H1 (cell line): Measurements from ENCODE around the gene MRPS14. TPM values are rescaled to one million over a fixed set of nuclear protein-coding genes. Genes with fewer than 3 reads are reported as not detected.

Experiments
- CTCF ChIA-PET: fragments of 300-600 bp; sonication (Branson Sonifier 250); formaldehyde crosslinking; loops from one replicate; lab custom pipeline; 2021; ENCODE audit not compliant: partially characterized antibody; lab: Charles Lee
- POLR2A ChIA-PET: fragments of 300-600 bp; sonication (Branson Sonifier 250); formaldehyde crosslinking; loops from one replicate; lab custom pipeline; 2021; ENCODE audit warnings: inconsistent platforms; ENCODE audit not compliant: partially characterized antibody; lab: Charles Lee
- DNase-seq, 2 experiments: peaks; one replicate each; pipeline versions ENCODE4 v3.0.0 to v3.0.0-alpha.2; 2010 to 2022; ENCODE audit warnings: low spot score in 2 of 2, low read depth in 1 of 2, mixed read lengths in 1 of 2
- FAIRE-seq: peaks from 2 replicates; lab custom pipeline; 2011; peaks lifted over from hg19 to GRCh38; lab: Jason Lieb, UNC
- H2AFZ ChIP-seq: 2 replicates; pipeline ENCODE4 v1.8.1; 2012; ENCODE audit warnings: low read length, inconsistent platforms
- H2AK5ac ChIP-seq: 2 replicates; pipeline ENCODE4 v1.6.1; 2013; ENCODE audit warnings: low read depth, low read length
- H2BK120ac ChIP-seq: replicated peaks from 2 replicates; pipeline ENCODE3; 2013; ENCODE audit warnings: low read depth, low read length, inconsistent platforms
- H2BK12ac ChIP-seq: 2 replicates; pipeline ENCODE4 v1.6.1; 2013; ENCODE audit warnings: low read depth, low read length
- H2BK15ac ChIP-seq: 2 replicates; pipeline ENCODE4 v1.6.1; 2013; ENCODE audit warnings: low read length
- H2BK20ac ChIP-seq: 2 replicates; pipeline ENCODE4 v1.6.1; 2013; ENCODE audit warnings: low read length
- H2BK5ac ChIP-seq: 2 replicates; pipeline ENCODE4 v1.6.1; 2013; ENCODE audit warnings: low read depth, low read length
- H3K14ac ChIP-seq: 2 replicates; pipeline ENCODE4 v1.6.1; 2013; ENCODE audit warnings: inconsistent platforms; ENCODE audit not compliant: insufficient read length
- H3K18ac ChIP-seq: 2 replicates; pipeline ENCODE4 v1.6.1; 2013; ENCODE audit warnings: low read length; ENCODE audit errors: extremely low read depth
- H3K23ac ChIP-seq: 2 replicates; pipeline ENCODE4 v1.6.1; 2013; ENCODE audit warnings: inconsistent platforms; ENCODE audit not compliant: insufficient read length
- H3K23me2 ChIP-seq: 2 replicates; pipeline ENCODE4 v1.6.1; 2013; ENCODE audit warnings: low read depth, low read length
- H3K27ac ChIP-seq: 2 replicates; pipeline ENCODE4 v1.6.1; 2011; ENCODE audit warnings: low read depth, low read length, inconsistent platforms
- H3K27me3 ChIP-seq, 4 experiments: replicated peaks in 1 of 4; 1 replicate in 1 of 4; 2 replicates in 3 of 4; pipeline versions ENCODE4 v1.6.1 to v1.8.1; 2011 to 2013; ENCODE audit warnings: low read length in 3 of 4, mild to moderate bottlenecking in 3 of 4, inconsistent platforms in 2 of 4, mixed read lengths in 2 of 4, moderate library complexity in 1 of 4; ENCODE audit not compliant: control insufficient read depth in 3 of 4, insufficient read depth in 3 of 4; ENCODE audit errors: extremely low read depth in 1 of 4
- H3K36me3 ChIP-seq, 4 experiments: 2 replicates each; pipeline versions ENCODE4 v1.6.1 to v1.8.1; 2011 to 2013; ENCODE audit warnings: mild to moderate bottlenecking in 4 of 4, low read length in 3 of 4, moderate library complexity in 2 of 4, control low read depth in 1 of 4, inconsistent platforms in 1 of 4; ENCODE audit not compliant: insufficient read depth in 4 of 4, control insufficient read depth in 2 of 4
- H3K4ac ChIP-seq: replicated peaks from 2 replicates; pipeline ENCODE3; 2013; ENCODE audit warnings: low read length, low read depth, mixed read lengths, inconsistent platforms; ENCODE audit not compliant: insufficient read length
- H3K4me1 ChIP-seq, 4 experiments: replicated peaks in 1 of 4; 1 replicate in 1 of 4; 2 replicates in 3 of 4; pipeline versions ENCODE4 v1.6.1 to v1.8.1; 2011 to 2013; ENCODE audit warnings: low read length in 3 of 4, inconsistent platforms in 2 of 4, mixed read lengths in 1 of 4; ENCODE audit not compliant: insufficient read depth in 4 of 4, control insufficient read depth in 3 of 4
- H3K4me2 ChIP-seq, 2 experiments: 2 replicates each; pipeline versions ENCODE4 v1.6.1 to v1.8.1; 2011 to 2013; ENCODE audit warnings: low read depth in 2 of 2, low read length in 2 of 2, control low read depth in 1 of 2, inconsistent platforms in 1 of 2, mild to moderate bottlenecking in 1 of 2; ENCODE audit not compliant: insufficient read depth in 1 of 2
- H3K4me3 ChIP-seq, 4 experiments: fragments of 200-600, 300-600 bp in 1 of 4; sonication (generic), shearing (Covaris generic), sonication (Bioruptor Twin) in 1 of 4; 2 replicates each; pipeline versions ENCODE4 v1.5.1 to v1.8.1; 2011 to 2016; ENCODE audit warnings: low read length in 4 of 4, low read depth in 3 of 4, control low read depth in 2 of 4, inconsistent platforms in 2 of 4, mild to moderate bottlenecking in 2 of 4, mixed read lengths in 1 of 4, moderate library complexity in 1 of 4; ENCODE audit not compliant: insufficient read depth in 2 of 4; ENCODE audit errors: extremely low read depth in 1 of 4
- H3K56ac ChIP-seq: replicated peaks from 2 replicates; pipeline ENCODE3; 2013; ENCODE audit warnings: low read depth, mild to moderate bottlenecking, mixed read lengths, low read length, inconsistent platforms; ENCODE audit not compliant: insufficient read length
- H3K79me1 ChIP-seq: 2 replicates; pipeline ENCODE4 v1.6.1; 2013; ENCODE audit warnings: low read depth, low read length, control low read depth
- H3K79me2 ChIP-seq, 2 experiments: 2 replicates each; pipeline versions ENCODE4 v1.6.1 to v1.8.1; 2012 to 2013; ENCODE audit warnings: low read length in 2 of 2, mild to moderate bottlenecking in 2 of 2, inconsistent platforms in 1 of 2; ENCODE audit not compliant: insufficient read depth in 2 of 2, control insufficient read depth in 1 of 2
- H3K9ac ChIP-seq, 4 experiments: replicated peaks in 1 of 4; 1 replicate in 1 of 4; 2 replicates in 3 of 4; pipeline versions ENCODE4 v1.6.1 to v1.8.1; 2011 to 2013; ENCODE audit warnings: low read depth in 3 of 4, low read length in 3 of 4, control low read depth in 2 of 4, mild to moderate bottlenecking in 2 of 4, moderate library complexity in 2 of 4, inconsistent platforms in 1 of 4; ENCODE audit errors: extremely low read depth in 1 of 4
- H3K9me3 ChIP-seq, 2 experiments: 2 replicates each; pipeline versions ENCODE4 v1.6.1 to v1.8.1; 2012 to 2013; ENCODE audit warnings: mild to moderate bottlenecking in 2 of 2, moderate library complexity in 2 of 2, control low read depth in 1 of 2, inconsistent platforms in 1 of 2, low read depth in 1 of 2, low read length in 1 of 2, mixed read lengths in 1 of 2; ENCODE audit not compliant: insufficient read depth in 2 of 2
- H4K20me1 ChIP-seq, 2 experiments: replicated peaks in 1 of 2; 2 replicates each; pipeline versions ENCODE3 to v1.8.1; 2011 to 2013; ENCODE audit warnings: inconsistent platforms in 2 of 2, low read length in 2 of 2, mild to moderate bottlenecking in 1 of 2; ENCODE audit not compliant: insufficient read depth in 2 of 2, control insufficient read depth in 1 of 2
- H4K5ac ChIP-seq: 2 replicates; pipeline ENCODE4 v1.6.1; 2013; ENCODE audit warnings: low read length, low read depth, mixed read lengths, inconsistent platforms; ENCODE audit not compliant: insufficient read length
- H4K8ac ChIP-seq: 2 replicates; pipeline ENCODE4 v1.8.0; 2013; ENCODE audit warnings: mild to moderate bottlenecking, moderate library complexity, low read length, inconsistent platforms; ENCODE audit not compliant: insufficient read depth; ENCODE audit errors: extremely low read depth
- H4K91ac ChIP-seq: replicated peaks from 2 replicates; pipeline ENCODE3; 2013; ENCODE audit warnings: low read length, mixed read lengths, inconsistent platforms; ENCODE audit not compliant: insufficient read length
- BRCA1 ChIP-seq: IDR thresholded peaks from 2 replicates; pipeline ENCODE4 v1.6.1; 2012; ENCODE audit warnings: low read depth, low read length, improper control_type of control experiment
- CHD2 ChIP-seq: IDR thresholded peaks from 2 replicates; pipeline ENCODE4 v1.6.1; 2012; ENCODE audit warnings: low read length, improper control_type of control experiment
- HDAC6 ChIP-seq: IDR thresholded peaks from one replicate; pipeline ENCODE4 v1.7.1; 2012; ENCODE audit warnings: low read depth, mild to moderate bottlenecking, inconsistent platforms, low read length, moderate library complexity
- JUN ChIP-seq: IDR thresholded peaks from 2 replicates; pipeline ENCODE4 v1.6.1; 2011; ENCODE audit warnings: low read depth, mild to moderate bottlenecking, improper control_type of control experiment, low read length
- JUND ChIP-seq: IDR thresholded peaks from 2 replicates; pipeline ENCODE4 v1.6.1; 2011; ENCODE audit warnings: mild to moderate bottlenecking, improper control_type of control experiment, low read length
- KDM4A ChIP-seq: IDR thresholded peaks from one replicate; pipeline ENCODE4 v1.7.1; 2012; ENCODE audit warnings: low read depth, mild to moderate bottlenecking, moderate library complexity, low read length, inconsistent platforms; ENCODE audit not compliant: severe bottlenecking
- MAFK ChIP-seq: IDR thresholded peaks from 2 replicates; pipeline ENCODE4 v1.6.1; 2012; ENCODE audit warnings: low read depth, mild to moderate bottlenecking, improper control_type of control experiment, low read length
- POLR2AphosphoS5 ChIP-seq: IDR thresholded peaks from 2 replicates; pipeline ENCODE4 v1.6.1; 2011; ENCODE audit warnings: low read depth, low read length
- WGBS, 2 experiments: shearing (Covaris generic) in 1 of 2; methylation state at CpG; one replicate each; pipeline versions ENCODE4 v1.1.6 to v1.1.7; 2013 to 2015; ENCODE audit warnings: low lambda C conversion rate in 2 of 2, mixed read lengths in 2 of 2, inconsistent platforms in 1 of 2, low coverage in 1 of 2, missing lambda C conversion rate in 1 of 2; ENCODE audit not compliant: insufficient replicate concordance in 2 of 2, insufficient coverage in 1 of 2, insufficient read length in 1 of 2; ENCODE audit errors: extremely low coverage in 1 of 2, missing lambda C conversion rate in 1 of 2; 5-methylcytosine and 5-hydroxymethylcytosine counted together
- polyA plus RNA-seq, 7 experiments: library from polyadenylated mRNA; depleted of rRNA in 3 of 7; stranded (reverse) in 5 of 7; unstranded in 2 of 7; fragments of >200 nt in 5 of 7; fragments of 200-250 nt in 2 of 7; gene quantifications; 1 replicate in 5 of 7; 2 replicates in 1 of 7; 4 replicates in 1 of 7; pipeline versions ENCODE4 v1.2.1 to v1.2.3, GENCODE V29; 2011 to 2013; ENCODE audit warnings: missing spikeins in 2 of 7, mixed read lengths in 2 of 7
- total RNA-seq: library from RNA; stranded (reverse); fragmentation: NEBNext Ultra II Directional; extraction: Animal tissue kit (Norgen Biotek cat#: 25700); gene quantifications from 2 replicates; pipeline ENCODE4 v1.2.1, GENCODE V29; 2021
- TF ChIP-seq, protein P1 (sequence below), 3 experiments: IDR thresholded peaks; 1 replicate in 2 of 3; 2 replicates in 1 of 3; pipeline versions ENCODE4 v1.5.1 to v1.6.1; 2011; ENCODE audit warnings: low read length in 3 of 3, mild to moderate bottlenecking in 3 of 3, inconsistent platforms in 2 of 3, low read depth in 1 of 3, moderate library complexity in 1 of 3; ENCODE audit not compliant: insufficient read depth in 1 of 3; ENCODE audit errors: control extremely low read depth in 1 of 3

Gene MRPS14
- total and polyA plus RNA-seq, 2 of the 8 experiments (the other 6 are each of a cell fraction or from before 2014, with no cell fraction given), result 27.5 to 38.7 TPM

DNA sequence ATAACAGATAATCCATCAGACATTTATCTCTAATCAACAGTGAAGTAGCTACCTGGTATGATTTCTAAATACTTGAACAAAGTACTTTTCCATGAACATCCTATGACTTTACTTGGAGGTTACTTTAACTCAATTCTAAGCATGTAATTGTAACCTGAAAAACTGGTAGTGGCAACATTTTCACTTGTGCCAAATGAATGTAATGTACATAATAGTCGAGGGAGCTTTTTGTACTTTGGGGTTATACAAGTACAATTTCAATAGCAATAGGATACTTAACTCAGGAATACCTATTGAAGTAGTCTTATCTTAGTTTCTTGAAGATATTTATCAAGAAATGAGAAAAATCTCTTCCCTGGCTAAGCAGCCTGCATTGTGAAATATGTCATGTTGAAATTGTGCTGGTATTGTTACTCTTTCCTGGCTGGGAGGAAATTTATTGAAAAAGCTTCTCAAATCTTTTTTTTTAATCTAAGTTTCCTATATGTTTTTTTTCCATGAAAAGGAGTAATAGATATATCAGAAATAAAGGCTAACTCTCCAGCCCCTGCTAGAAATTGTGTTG, 57.1 kb downstream of the MRPS14 start:
- Histone ChIP-seq H3K4ac (no peak overlapping the region), H3K23me2 (no peaks in the 10 kb centered on the region), H3K4me1 (peaks cover 0 to 2% (median 0%) of the 10 kb centered on the region in 4 experiments; a peak in 1 of 7 replicates), H3K9me3 (no peaks in the 10 kb centered on the region), H3K79me1 (no peaks in the 10 kb centered on the region), H3K4me3 (no peak overlapping the region), H3K27ac (no peak overlapping the region), H3K14ac (no peak overlapping the region), H2BK15ac (no peak overlapping the region), H4K5ac (no peak overlapping the region), H4K91ac (no peak overlapping the region), H2AK5ac (no peak overlapping the region), H2BK12ac (no peak overlapping the region), H3K27me3 (no peaks in the 10 kb centered on the region), H2BK20ac (no peak overlapping the region), H3K56ac (no peak overlapping the region), H4K20me1 (peaks cover 2 to 3% of the 10 kb centered on the region in 2 experiments), H3K4me2 (no peak overlapping the region), H3K23ac (no peak overlapping the region), H2AFZ (no peak overlapping the region), H2BK5ac (no peak overlapping the region), H4K8ac (no peak overlapping the region), H2BK120ac (no peak overlapping the region), H3K79me2 (peaks cover 0 to 12% of the 10 kb centered on the region in 2 experiments; a peak in 1 of 4 replicates), H3K18ac (no peak overlapping the region), H3K9ac (no peak overlapping the region), H3K36me3 (peaks cover 10 to 61% (median 17%) of the 10 kb centered on the region in 4 experiments)
- DNase-seq (no peak), FAIRE-seq (no peak)
- WGBS, 2 experiments, result 88% methylated on average over 1 of the region's 1 CpG; no CpG with 5 or more reads in 1 of the 2 experiments
- POLR2A ChIA-PET, result interaction anchor here (0.9 to 2.3 kb wide), 4 partner anchors 9 to 83 kb away, joined by 3 to 11 read pairs (median 4); no protein-coding TSS in a partner anchor
- CTCF ChIA-PET, result interaction anchor here (1.0 to 1.2 kb wide), 4 partner anchors 16 to 180 kb away, joined by 3 to 6 read pairs (median 4); no protein-coding TSS in a partner anchor
- no peak for TF ChIP-seq MAFK
- no peak for TF ChIP-seq JUN
- no peak for TF ChIP-seq JUND
- no peak for TF ChIP-seq BRCA1
- no peak for TF ChIP-seq KDM4A
- no peak for TF ChIP-seq HDAC6
- TF ChIP-seq POLR2AphosphoS5, result no peak
- no peak for TF ChIP-seq CHD2
- TF ChIP-seq, protein P1, sequence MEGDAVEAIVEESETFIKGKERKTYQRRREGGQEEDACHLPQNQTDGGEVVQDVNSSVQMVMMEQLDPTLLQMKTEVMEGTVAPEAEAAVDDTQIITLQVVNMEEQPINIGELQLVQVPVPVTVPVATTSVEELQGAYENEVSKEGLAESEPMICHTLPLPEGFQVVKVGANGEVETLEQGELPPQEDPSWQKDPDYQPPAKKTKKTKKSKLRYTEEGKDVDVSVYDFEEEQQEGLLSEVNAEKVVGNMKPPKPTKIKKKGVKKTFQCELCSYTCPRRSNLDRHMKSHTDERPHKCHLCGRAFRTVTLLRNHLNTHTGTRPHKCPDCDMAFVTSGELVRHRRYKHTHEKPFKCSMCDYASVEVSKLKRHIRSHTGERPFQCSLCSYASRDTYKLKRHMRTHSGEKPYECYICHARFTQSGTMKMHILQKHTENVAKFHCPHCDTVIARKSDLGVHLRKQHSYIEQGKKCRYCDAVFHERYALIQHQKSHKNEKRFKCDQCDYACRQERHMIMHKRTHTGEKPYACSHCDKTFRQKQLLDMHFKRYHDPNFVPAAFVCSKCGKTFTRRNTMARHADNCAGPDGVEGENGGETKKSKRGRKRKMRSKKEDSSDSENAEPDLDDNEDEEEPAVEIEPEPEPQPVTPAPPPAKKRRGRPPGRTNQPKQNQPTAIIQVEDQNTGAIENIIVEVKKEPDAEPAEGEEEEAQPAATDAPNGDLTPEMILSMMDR (IDR thresholded peaks at IDR 0.05; ENCODE audit: control extremely low read depth in 1 of 3, insufficient read depth in 1 of 3, low read depth in 1 of 3, low read length in 3 of 3), result no peak
